GM18505 (cell line): ENCODE measurements around the gene A1BG.
"Not testable (repeated sequence)": the region's sequence is repeated elsewhere in the genome, so short reads cannot be mapped to it uniquely, and the experiment has no call there.

Experiments used
- ATAC-seq: cut with Tn5 transposase; IDR thresholded peaks from one replicate; pipeline ENCODE4 v1.9.1; 2021; ENCODE audit not compliant: unreplicated experiment
- POLR2A ChIP-seq: IDR thresholded peaks from 4 replicates; pipeline ENCODE4 v1.6.1; 2011; ENCODE audit warnings: borderline replicate concordance; ENCODE audit not compliant: insufficient read depth, insufficient read length; ENCODE audit errors: extremely low read depth

Gene A1BG

GRCh38 chr19:58326501-58326913, 26.8 kb downstream of the A1BG start:
- ATAC-seq: no peak
- TF ChIP-seq POLR2A: no peak

GRCh38 chr19:58325311-58326022, 27.8 kb downstream of the A1BG start:
- no peak for ATAC-seq
- no peak for TF ChIP-seq POLR2A

- TF ChIP-seq POLR2A: no peak
- ATAC-seq: no peak
Observed at GRCh38 chr19:58319241-58319640, 34.1 kb downstream of the A1BG start.

- ATAC-seq: no peak
Observed at GRCh38 chr19:58318297-58318696, 35.0 kb downstream of the A1BG start.

GRCh38 chr19:58317476-58318072, 35.7 kb downstream of the A1BG start:
- ATAC-seq: no peak
- TF ChIP-seq POLR2A: no peak

More at GRCh38 chr19:58318297-58318696, 35.0 kb downstream of the A1BG start:
- TF ChIP-seq POLR2A: no peak

GRCh38 chr19:58315580-58315979, 37.7 kb downstream of the A1BG start:
- ATAC-seq: no peak
- TF ChIP-seq POLR2A: no peak

GRCh38 chr19:58311345-58311865, 41.9 kb downstream of the A1BG start:
- no peak for TF ChIP-seq POLR2A
- ATAC-seq: no peak

- ATAC-seq: not testable (repeated sequence)
Observed at GRCh38 chr19:58310685-58311084, 42.6 kb downstream of the A1BG start.

- TF ChIP-seq POLR2A: no peak
- ATAC-seq: no peak
Observed at GRCh38 chr19:58307736-58308135, 45.6 kb downstream of the A1BG start.

- no peak for TF ChIP-seq POLR2A
- no peak for ATAC-seq
Observed at GRCh38 chr19:58305932-58306323, 47.4 kb downstream of the A1BG start.

GRCh38 chr19:58305065-58305931, 48.0 kb downstream of the A1BG start, which contains the start of gene ERVK3-1:
Gene ERVK3-1 (plus strand): TSS chr19:58305377. CDS start chr19:58312169, 6,792 bp downstream.
- TF ChIP-seq POLR2A: peak; percentile 97
- ATAC-seq: peak; percentile 98

GRCh38 chr19:58304748-58305064, 48.6 kb downstream of the A1BG start:
- ATAC-seq: no peak
- no peak for TF ChIP-seq POLR2A

- ATAC-seq: no peak
- no peak for TF ChIP-seq POLR2A
Observed at GRCh38 chr19:58304255-58304654, 49.0 kb downstream of the A1BG start.
